ENCODE measurements around the gene THADA.
A peak's percentile ranks its signal among the peaks of the same experiment; 100 is the strongest.

Gene THADA

DNA sequence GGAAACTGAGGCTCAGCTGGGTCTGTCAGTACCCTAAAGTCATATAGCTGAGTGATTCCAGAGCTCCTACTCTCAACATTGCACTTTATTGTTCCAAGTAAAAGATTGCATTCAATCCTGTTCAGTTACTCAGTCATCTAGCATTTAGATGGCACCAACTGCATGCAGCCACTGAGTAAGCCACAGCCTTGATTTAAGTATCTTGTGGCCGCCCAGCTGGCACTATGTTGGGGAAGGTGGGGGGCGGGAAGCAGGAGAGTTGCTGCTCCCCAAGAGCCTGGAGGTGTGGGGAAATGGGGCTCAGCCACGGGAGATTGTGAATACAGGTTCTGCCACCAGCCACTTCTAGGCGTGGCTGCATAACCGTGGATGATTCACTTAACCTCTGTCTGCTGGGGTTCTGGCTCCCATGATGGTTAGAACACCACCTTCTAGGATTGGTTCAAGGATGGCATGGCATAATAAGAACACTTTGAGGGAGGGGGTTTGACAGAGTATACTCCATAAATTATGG lies 386.6 kb downstream of the THADA start:
- no peak for ATAC-seq (ENCODE audit: low read depth)
- no peak for DNase-seq (ENCODE audit: low spot score)
- TF ChIP-seq, protein P1, sequence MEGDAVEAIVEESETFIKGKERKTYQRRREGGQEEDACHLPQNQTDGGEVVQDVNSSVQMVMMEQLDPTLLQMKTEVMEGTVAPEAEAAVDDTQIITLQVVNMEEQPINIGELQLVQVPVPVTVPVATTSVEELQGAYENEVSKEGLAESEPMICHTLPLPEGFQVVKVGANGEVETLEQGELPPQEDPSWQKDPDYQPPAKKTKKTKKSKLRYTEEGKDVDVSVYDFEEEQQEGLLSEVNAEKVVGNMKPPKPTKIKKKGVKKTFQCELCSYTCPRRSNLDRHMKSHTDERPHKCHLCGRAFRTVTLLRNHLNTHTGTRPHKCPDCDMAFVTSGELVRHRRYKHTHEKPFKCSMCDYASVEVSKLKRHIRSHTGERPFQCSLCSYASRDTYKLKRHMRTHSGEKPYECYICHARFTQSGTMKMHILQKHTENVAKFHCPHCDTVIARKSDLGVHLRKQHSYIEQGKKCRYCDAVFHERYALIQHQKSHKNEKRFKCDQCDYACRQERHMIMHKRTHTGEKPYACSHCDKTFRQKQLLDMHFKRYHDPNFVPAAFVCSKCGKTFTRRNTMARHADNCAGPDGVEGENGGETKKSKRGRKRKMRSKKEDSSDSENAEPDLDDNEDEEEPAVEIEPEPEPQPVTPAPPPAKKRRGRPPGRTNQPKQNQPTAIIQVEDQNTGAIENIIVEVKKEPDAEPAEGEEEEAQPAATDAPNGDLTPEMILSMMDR (IDR thresholded peaks at IDR 0.05; ENCODE audit: poor library complexity, severe bottlenecking), result no peak
- no peaks in the 10 kb centered on the region for H3K27me3 ChIP-seq (ENCODE audit: insufficient read depth, poor library complexity, severe bottlenecking)
- no peaks in the 10 kb centered on the region for H3K36me3 ChIP-seq (ENCODE audit: low read depth)
- no peak overlapping the region for H3K4me3 ChIP-seq (ENCODE audit: severe bottlenecking)
- peaks cover 3% of the 10 kb centered on the region for H3K4me1 ChIP-seq (ENCODE audit: insufficient read depth, poor library complexity, severe bottlenecking)
- no peak overlapping the region for H3K27ac ChIP-seq (ENCODE audit: poor library complexity, severe bottlenecking)
- H3K9me3 ChIP-seq (ENCODE audit: severe bottlenecking), result no peaks in the 10 kb centered on the region

DNA sequence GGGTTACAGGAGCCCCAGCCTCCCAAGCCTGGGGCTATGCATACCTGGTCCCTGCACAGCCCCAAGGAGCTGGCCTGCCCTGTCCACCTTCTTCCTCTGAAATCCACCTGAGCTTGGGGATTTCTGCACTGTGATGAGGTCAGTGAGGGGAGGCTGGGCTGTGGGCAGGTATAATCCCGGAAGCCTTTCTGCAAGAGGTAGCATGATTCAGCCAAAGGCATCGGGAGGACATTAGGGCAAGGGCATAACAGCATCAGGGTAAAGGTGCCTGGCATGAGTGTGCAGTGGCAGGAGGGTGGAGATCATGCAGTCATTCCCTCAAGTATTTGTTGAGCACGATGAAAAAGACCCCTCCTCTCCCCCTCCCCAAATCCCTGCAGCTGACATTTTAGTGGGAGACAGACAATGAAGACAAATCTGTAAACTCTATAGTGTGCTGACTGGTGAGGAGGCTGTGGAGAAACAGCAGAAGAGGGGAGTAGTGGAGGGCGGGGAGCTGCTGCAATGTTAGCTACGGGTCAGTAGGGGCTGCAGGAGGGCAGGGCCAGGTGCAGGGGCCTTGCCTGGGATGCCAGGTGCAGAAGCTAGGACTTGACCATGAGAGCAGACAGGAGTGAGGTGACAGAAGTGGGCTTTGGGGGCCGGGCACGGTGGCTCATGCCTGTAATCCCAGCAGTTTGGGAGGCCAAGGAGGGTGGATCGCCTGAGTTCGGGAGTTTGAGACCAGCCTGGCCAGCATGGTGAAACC lies 388.1 kb downstream of the THADA start:
- no peak overlapping the region for H3K27ac ChIP-seq (ENCODE audit: poor library complexity, severe bottlenecking)
- H3K4me1 ChIP-seq (ENCODE audit: insufficient read depth, poor library complexity, severe bottlenecking), result peaks cover 3% of the 10 kb centered on the region
- no peaks in the 10 kb centered on the region for H3K9me3 ChIP-seq (ENCODE audit: severe bottlenecking)
- ATAC-seq (ENCODE audit: low read depth) (peak; percentile 78), DNase-seq (ENCODE audit: low spot score) (no peak)
- TF ChIP-seq, protein P1 (IDR thresholded peaks at IDR 0.05; ENCODE audit: poor library complexity, severe bottlenecking), result no peak
- no peak overlapping the region for H3K4me3 ChIP-seq (ENCODE audit: severe bottlenecking)
- no peaks in the 10 kb centered on the region for H3K36me3 ChIP-seq (ENCODE audit: low read depth)
- no peaks in the 10 kb centered on the region for H3K27me3 ChIP-seq (ENCODE audit: insufficient read depth, poor library complexity, severe bottlenecking)

DNA sequence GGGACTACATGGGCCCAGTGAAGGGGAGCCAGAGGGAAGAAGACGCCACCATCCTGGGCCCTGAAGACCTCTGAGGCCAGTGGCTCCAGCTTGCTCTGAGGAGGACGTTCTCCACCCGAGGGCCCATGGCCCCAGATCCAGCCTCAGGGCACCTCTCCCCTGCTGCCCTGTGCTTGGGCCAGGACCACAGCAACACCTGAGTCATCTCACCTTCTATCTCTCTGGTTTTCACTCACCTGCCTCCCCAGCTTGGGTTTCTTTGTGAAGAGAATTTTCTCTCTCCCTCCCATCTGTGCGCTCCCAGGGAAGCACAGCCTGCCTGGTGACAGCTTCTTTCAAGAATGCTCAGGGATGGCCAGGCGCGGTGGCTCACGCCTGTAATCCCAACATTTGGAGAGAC lies 389.2 kb downstream of the THADA start:
- H3K4me1 ChIP-seq (ENCODE audit: insufficient read depth, poor library complexity, severe bottlenecking), result peaks cover 3% of the 10 kb centered on the region
- no peak for ATAC-seq (ENCODE audit: low read depth)

DNA sequence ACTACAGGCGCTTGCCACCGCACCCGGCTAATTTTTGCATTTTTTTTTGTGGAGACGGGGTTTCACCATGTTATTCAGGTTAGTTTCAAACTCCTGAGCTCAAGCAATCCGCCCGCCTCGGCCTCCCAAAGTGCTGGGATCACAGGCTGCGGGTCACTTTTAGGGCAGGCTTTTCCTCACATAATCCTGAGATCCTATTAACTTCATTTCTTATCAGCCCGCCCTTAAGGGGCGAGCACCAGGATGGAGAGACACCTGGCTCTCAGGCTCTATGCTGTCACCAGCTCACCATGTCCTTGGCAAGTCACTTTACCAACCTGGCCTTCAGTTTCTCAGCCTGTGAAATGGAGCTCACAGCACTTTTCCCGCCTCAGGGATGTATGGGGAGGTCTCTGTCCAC lies 392.5 kb downstream of the THADA start:
- Histone ChIP-seq H3K4me1 (ENCODE audit: insufficient read depth, poor library complexity, severe bottlenecking) (peaks cover 15% of the 10 kb centered on the region), H3K9me3 (ENCODE audit: severe bottlenecking) (no peaks in the 10 kb centered on the region)

More for the DNA sequence above, 389.2 kb downstream of the THADA start:
- Histone ChIP-seq H3K9me3 (ENCODE audit: severe bottlenecking) (no peaks in the 10 kb centered on the region), H3K27ac (ENCODE audit: poor library complexity, severe bottlenecking) (no peak overlapping the region), H3K36me3 (ENCODE audit: low read depth) (no peaks in the 10 kb centered on the region), H3K4me3 (ENCODE audit: severe bottlenecking) (no peak overlapping the region), H3K27me3 (ENCODE audit: insufficient read depth, poor library complexity, severe bottlenecking) (no peaks in the 10 kb centered on the region)
- no peak for DNase-seq (ENCODE audit: low spot score)
- TF ChIP-seq, protein P1 (IDR thresholded peaks at IDR 0.05; ENCODE audit: poor library complexity, severe bottlenecking), result no peak

More for the DNA sequence above, 392.5 kb downstream of the THADA start:
- TF ChIP-seq, protein P1 (IDR thresholded peaks at IDR 0.05; ENCODE audit: poor library complexity, severe bottlenecking), result no peak
- Histone ChIP-seq H3K36me3 (ENCODE audit: low read depth) (no peaks in the 10 kb centered on the region), H3K4me3 (ENCODE audit: severe bottlenecking) (no peak overlapping the region), H3K27me3 (ENCODE audit: insufficient read depth, poor library complexity, severe bottlenecking) (no peaks in the 10 kb centered on the region), H3K27ac (ENCODE audit: poor library complexity, severe bottlenecking) (no peak overlapping the region)
- DNase-seq (ENCODE audit: low spot score) (no peak), ATAC-seq (ENCODE audit: low read depth) (no peak)

Measured in RWPE2 (cell line).